Measurements from ENCODE around the gene KLK11.

KLK11 gene

GRCh38 chr19:51018745-51019543 is 7.5 kb downstream of the KLK11 start:
- Mint-ChIP-seq H3K27ac (no peak overlapping the region), H3K27me3 (peaks cover 38% of the 10 kb centered on the region), H3K9me3 (no peaks in the 10 kb centered on the region), H3K36me3 (peaks cover 2% of the 10 kb centered on the region), H3K4me3 (peak overlapping the region; percentile 23), H3K4me1 (peaks cover 17% of the 10 kb centered on the region)

- Mint-ChIP-seq H3K4me1 (peaks cover 17% of the 10 kb centered on the region), H3K9me3 (no peaks in the 10 kb centered on the region), H3K27ac (no peak overlapping the region), H3K27me3 (peaks cover 50% of the 10 kb centered on the region), H3K4me3 (no peak overlapping the region), H3K36me3 (peaks cover 2% of the 10 kb centered on the region)
These were observed 9.4 kb downstream of the KLK11 start for GRCh38 chr19:51016798-51017683.

GRCh38 chr19:51015691-51016267 is 10.6 kb downstream of the KLK11 start:
- Mint-ChIP-seq H3K9me3 (no peaks in the 10 kb centered on the region), H3K27ac (no peak overlapping the region), H3K27me3 (peaks cover 52% of the 10 kb centered on the region), H3K4me1 (peaks cover 17% of the 10 kb centered on the region), H3K36me3 (peaks cover 2% of the 10 kb centered on the region), H3K4me3 (no peak overlapping the region)

- H3K36me3 Mint-ChIP-seq: peaks cover 2% of the 10 kb centered on the region
- H3K4me1 Mint-ChIP-seq: peaks cover 17% of the 10 kb centered on the region
- no peaks in the 10 kb centered on the region for H3K9me3 Mint-ChIP-seq
- H3K4me3 Mint-ChIP-seq: no peak overlapping the region
- peaks cover 57% of the 10 kb centered on the region for H3K27me3 Mint-ChIP-seq
- H3K27ac Mint-ChIP-seq: no peak overlapping the region
These were observed 12.2 kb downstream of the KLK11 start for GRCh38 chr19:51014242-51014641.

GRCh38 chr19:51012661-51013190 is 13.7 kb downstream of the KLK11 start:
- Mint-ChIP-seq H3K4me3 (no peak overlapping the region), H3K27me3 (peaks cover 53% of the 10 kb centered on the region), H3K27ac (no peak overlapping the region), H3K4me1 (peaks cover 9% of the 10 kb centered on the region), H3K9me3 (no peaks in the 10 kb centered on the region), H3K36me3 (no peaks in the 10 kb centered on the region)

GRCh38 chr19:51010066-51010795 is 16.2 kb downstream of the KLK11 start:
- H3K36me3 Mint-ChIP-seq: no peaks in the 10 kb centered on the region
- H3K27me3 Mint-ChIP-seq: peaks cover 39% of the 10 kb centered on the region
- no peak overlapping the region for H3K4me3 Mint-ChIP-seq
- H3K27ac Mint-ChIP-seq: no peak overlapping the region
- no peaks in the 10 kb centered on the region for H3K4me1 Mint-ChIP-seq
- no peaks in the 10 kb centered on the region for H3K9me3 Mint-ChIP-seq

GRCh38 chr19:51009061-51009891 is 17.1 kb downstream of the KLK11 start:
- no peaks in the 10 kb centered on the region for H3K4me1 Mint-ChIP-seq
- peaks cover 33% of the 10 kb centered on the region for H3K27me3 Mint-ChIP-seq
- H3K27ac Mint-ChIP-seq: no peak overlapping the region
- H3K4me3 Mint-ChIP-seq: no peak overlapping the region
- no peaks in the 10 kb centered on the region for H3K36me3 Mint-ChIP-seq
- H3K9me3 Mint-ChIP-seq: no peaks in the 10 kb centered on the region

GRCh38 chr19:51007488-51007887 is 18.9 kb downstream of the KLK11 start:
- Mint-ChIP-seq H3K4me3 (no peak overlapping the region), H3K27ac (no peak overlapping the region), H3K9me3 (no peaks in the 10 kb centered on the region), H3K4me1 (no peaks in the 10 kb centered on the region), H3K27me3 (peaks cover 24% of the 10 kb centered on the region), H3K36me3 (no peaks in the 10 kb centered on the region)

- peaks cover 25% of the 10 kb centered on the region for H3K27me3 Mint-ChIP-seq
- H3K27ac Mint-ChIP-seq: no peak overlapping the region
- no peak overlapping the region for H3K4me3 Mint-ChIP-seq
- no peaks in the 10 kb centered on the region for H3K9me3 Mint-ChIP-seq
- no peaks in the 10 kb centered on the region for H3K36me3 Mint-ChIP-seq
- no peaks in the 10 kb centered on the region for H3K4me1 Mint-ChIP-seq
These were observed 20.0 kb downstream of the KLK11 start for GRCh38 chr19:51006406-51006805.

GRCh38 chr19:51005248-51005647 is 21.2 kb downstream of the KLK11 start:
- peaks cover 25% of the 10 kb centered on the region for H3K27me3 Mint-ChIP-seq
- H3K9me3 Mint-ChIP-seq: no peaks in the 10 kb centered on the region
- no peak overlapping the region for H3K27ac Mint-ChIP-seq
- no peaks in the 10 kb centered on the region for H3K4me1 Mint-ChIP-seq
- no peak overlapping the region for H3K4me3 Mint-ChIP-seq
- no peaks in the 10 kb centered on the region for H3K36me3 Mint-ChIP-seq

GRCh38 chr19:51003316-51003715 is 23.1 kb downstream of the KLK11 start:
- H3K4me1 Mint-ChIP-seq: no peaks in the 10 kb centered on the region
- no peak overlapping the region for H3K4me3 Mint-ChIP-seq
- H3K9me3 Mint-ChIP-seq: no peaks in the 10 kb centered on the region
- H3K27ac Mint-ChIP-seq: no peak overlapping the region
- no peaks in the 10 kb centered on the region for H3K36me3 Mint-ChIP-seq
- H3K27me3 Mint-ChIP-seq: peaks cover 31% of the 10 kb centered on the region

- no peak overlapping the region for H3K27ac Mint-ChIP-seq
These were observed 23.7 kb downstream of the KLK11 start for GRCh38 chr19:51002542-51003311.

GRCh38 chr19:51002089-51002532 is 24.3 kb downstream of the KLK11 start:
- peaks cover 31% of the 10 kb centered on the region for H3K27me3 Mint-ChIP-seq
- H3K4me1 Mint-ChIP-seq: no peaks in the 10 kb centered on the region
- H3K36me3 Mint-ChIP-seq: no peaks in the 10 kb centered on the region
- no peaks in the 10 kb centered on the region for H3K9me3 Mint-ChIP-seq
- no peak overlapping the region for H3K4me3 Mint-ChIP-seq
- H3K27ac Mint-ChIP-seq: no peak overlapping the region

More at GRCh38 chr19:51002542-51003311, 23.7 kb downstream of the KLK11 start:
- Mint-ChIP-seq H3K27me3 (peaks cover 31% of the 10 kb centered on the region), H3K4me3 (no peak overlapping the region), H3K4me1 (no peaks in the 10 kb centered on the region), H3K36me3 (no peaks in the 10 kb centered on the region), H3K9me3 (no peaks in the 10 kb centered on the region)

- Mint-ChIP-seq H3K9me3 (no peaks in the 10 kb centered on the region), H3K36me3 (no peaks in the 10 kb centered on the region), H3K4me1 (no peaks in the 10 kb centered on the region), H3K4me3 (no peak within 1 kb of the TSS), H3K27ac (no peak within 1 kb of the TSS), H3K27me3 (peaks cover 35% of the 10 kb centered on the region)
These were observed 24.9 kb downstream of the KLK11 start, which contains the start of gene KLK8 for GRCh38 chr19:51001515-51001914. TSS of gene KLK8 (minus strand) at chr19:51001604. CDS start at chr19:51001167, 437 bp downstream.

Measured in activated naive CD4-positive, alpha-beta T cell treated with anti-CD3 and anti-CD28 coated beads, Interleukin-2, amount 50 U/mL, for 24 hours (primary cell).